A549 (cell line): Measurements from ENCODE around the gene RNF114. TPM values are rescaled to one million over a fixed set of nuclear protein-coding genes. Genes with fewer than 3 reads are reported as not detected.

Source experiments
- ATAC-seq, 2 experiments: fragments of 200-7000 bp in 1 of 2; fragments of >200 bp in 1 of 2; cut with Nextera tagmentation in 1 of 2; cut with Tn5 transposase in 1 of 2; 3 replicates each; pipeline versions ENCODE4 v1.8.0 to v1.9.1; 2018 to 2020; ENCODE audit warnings: mild to moderate bottlenecking in 1 of 2, moderate library complexity in 1 of 2
- CTCF ChIA-PET: fragments of 300-600 bp; sonication (Branson Sonifier 250); formaldehyde crosslinking; extraction: SDS; loops from one replicate; lab custom pipeline; 2021; ENCODE audit warnings: antibody characterized with exemption, inconsistent platforms; lab: Yijun Ruan, JAX
- POLR2A ChIA-PET: fragments of 350-600 bp; formaldehyde crosslinking; extraction: SDS; loops from one replicate; lab custom pipeline; 2021; ENCODE audit warnings: antibody characterized with exemption, inconsistent platforms; lab: Yijun Ruan, JAX
- DNase-seq, 2 experiments: peaks; one replicate each; pipeline versions ENCODE4 v3.0.0 to v3.0.0-alpha.2; 2011 to 2016; ENCODE audit warnings: low read depth in 1 of 2, low spot score in 1 of 2
- FAIRE-seq: peaks from 2 replicates; lab custom pipeline; 2011; peaks lifted over from hg19 to GRCh38; lab: Jason Lieb, UNC
- H3K27ac ChIP-seq, 2 experiments: fragments of >200 bp; sonication (Bioruptor Twin); formaldehyde crosslinking; 3 replicates each; pipeline ENCODE4 v1.5.1; 2016 to 2017
- H3K4me1 ChIP-seq: fragments of >200 bp; sonication (Bioruptor Twin); formaldehyde crosslinking; 3 replicates; pipeline ENCODE4 v1.6.1; 2016
- H3K4me2 ChIP-seq: fragments of >200 bp; sonication (Bioruptor Twin); formaldehyde crosslinking; 3 replicates; pipeline ENCODE4 v1.6.1; 2016
- H3K4me3 ChIP-seq: fragments of >200 bp; sonication (Bioruptor Twin); formaldehyde crosslinking; 3 replicates; pipeline ENCODE4 v1.5.1; 2016
- H3K9me3 ChIP-seq: fragments of >200 bp; sonication (Bioruptor Twin); formaldehyde crosslinking; 3 replicates; pipeline ENCODE4 v1.6.1; 2016
- BCL3 ChIP-seq: fragments of >200 bp; sonication (Bioruptor Twin); formaldehyde crosslinking; IDR thresholded peaks from 3 replicates; pipeline ENCODE4 v1.6.1; 2016
- CEBPB ChIP-seq, 2 experiments: fragments of >200 bp in 1 of 2; sonication (Bioruptor Twin) in 1 of 2; formaldehyde crosslinking in 1 of 2; IDR thresholded peaks; 2 replicates each; pipeline ENCODE4 v1.6.1; 2012 to 2016
- EHF ChIP-seq: fragments of 250-450 bp; sonication (Bioruptor Pico); IDR thresholded peaks from 2 replicates; pipeline ENCODE4 v1.5.0; 2020; ENCODE audit warnings: mild to moderate bottlenecking
- EHMT2 ChIP-seq: fragments of 200-600 bp; sonication (generic); IDR thresholded peaks from 2 replicates; pipeline ENCODE4 v1.6.1; 2016; ENCODE audit warnings: antibody characterized with exemption, low read depth, mild to moderate bottlenecking, moderate library complexity
- MAFK ChIP-seq: fragments of 450-650 bp; IDR thresholded peaks from 2 replicates; pipeline ENCODE4 v1.6.1; 2014; ENCODE audit not compliant: partially characterized antibody
- MAX ChIP-seq: IDR thresholded peaks from 2 replicates; pipeline ENCODE4 v1.6.1; 2012
- MYC ChIP-seq: IDR thresholded peaks from 2 replicates; pipeline ENCODE4 v1.6.1; 2012; ENCODE audit warnings: mild to moderate bottlenecking, inconsistent platforms, low read length, improper control_type of control experiment, borderline replicate concordance
- RAD21 ChIP-seq, 2 experiments: fragments of >200 bp in 1 of 2; sonication (Bioruptor Twin) in 1 of 2; formaldehyde crosslinking in 1 of 2; IDR thresholded peaks in 1 of 2; conservative IDR thresholded peaks in 1 of 2; 2 replicates in 1 of 2; 3 replicates in 1 of 2; pipeline ENCODE4 v1.6.1; 2012 to 2018; ENCODE audit warnings: inconsistent platforms in 1 of 2
- RARB ChIP-seq: fragments of 250-450 bp; sonication (Bioruptor Pico); IDR thresholded peaks from 2 replicates; pipeline ENCODE4 v1.8.0; 2021; ENCODE audit warnings: mild to moderate bottlenecking, moderate library complexity
- RFX5 ChIP-seq: fragments of 450-650 bp; IDR thresholded peaks from 2 replicates; pipeline ENCODE4 v1.7.1; 2014; ENCODE audit warnings: antibody characterized with exemption, mild to moderate bottlenecking, moderate library complexity
- SREBF2 ChIP-seq: fragments of 450-650 bp; IDR thresholded peaks from 2 replicates; pipeline ENCODE4 v1.6.1; 2014; ENCODE audit warnings: mild to moderate bottlenecking, moderate library complexity
- TFCP2L1 ChIP-seq: fragments of 250-450 bp; sonication (Bioruptor Pico); IDR thresholded peaks from 2 replicates; pipeline ENCODE4 v1.5.0; 2021; ENCODE audit warnings: mild to moderate bottlenecking
- ZC3H11A ChIP-seq: fragments of 450-650 bp; IDR thresholded peaks from 2 replicates; pipeline ENCODE4 v1.6.1; 2014; ENCODE audit warnings: antibody characterized with exemption, mild to moderate bottlenecking
- ZSCAN20 ChIP-seq: fragments of 250-450 bp; sonication (Bioruptor Pico); IDR thresholded peaks from 2 replicates; pipeline ENCODE4 v1.8.0; 2022; ENCODE audit warnings: mild to moderate bottlenecking, moderate library complexity
- WGBS: methylation state at CpG from one replicate; pipeline ENCODE4 v1.1.6; 2017; ENCODE audit errors: missing lambda C conversion rate; 5-methylcytosine and 5-hydroxymethylcytosine counted together
- polyA plus RNA-seq, 4 experiments: library from polyadenylated mRNA; depleted of rRNA in 3 of 4; stranded (reverse); fragments of >200 nt; fragmentation: RNase III in 1 of 4; extraction: RNeasy Plus Mini Kit Qiagen cat#74134 plus additional on column Dnase treatment in 1 of 4; gene quantifications; 2 replicates in 3 of 4; 3 replicates in 1 of 4; pipeline ENCODE4 v1.2.3, GENCODE V29; 2011 to 2017
- TF ChIP-seq, protein P1 (sequence below): fragments of 150-350 bp; IDR thresholded peaks from 2 replicates; pipeline ENCODE4 v1.6.1; 2014; ENCODE audit warnings: low read depth, mild to moderate bottlenecking, low read length
- TF ChIP-seq, protein P2 (sequence below): IDR thresholded peaks from 2 replicates; pipeline ENCODE4 v1.6.1; 2012

The RNF114 gene
- polyA plus RNA-seq, 2 of the 4 experiments (the other 2 are of a cell fraction): 43.1 to 44.8 TPM

DNA sequence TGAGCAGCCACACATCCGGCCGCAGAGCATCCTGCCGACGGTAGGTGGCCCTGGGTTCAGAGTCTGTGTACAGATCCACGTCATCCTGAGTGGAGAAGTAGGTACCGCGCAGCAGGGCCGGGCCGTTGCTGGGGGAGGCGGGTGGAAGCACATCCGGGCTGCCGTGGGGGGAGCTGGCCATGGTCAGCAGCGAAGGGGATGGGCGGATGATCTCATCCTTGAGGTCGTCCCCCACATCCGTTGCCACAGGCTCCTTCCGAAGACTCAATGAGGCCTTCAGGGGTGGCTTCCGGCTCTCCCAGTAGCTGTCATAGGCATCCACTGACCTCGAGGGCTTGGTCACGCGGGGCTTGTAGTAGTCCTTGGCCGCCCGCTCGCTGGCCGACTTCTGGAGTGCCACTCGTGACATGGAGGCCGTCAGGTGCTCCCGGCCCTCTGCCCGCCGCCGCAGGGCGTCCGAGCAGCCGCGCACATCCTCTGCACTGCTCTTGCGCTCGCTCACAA lies 30.0 kb upstream of the RNF114 start (continued):
- TF ChIP-seq, protein P1, sequence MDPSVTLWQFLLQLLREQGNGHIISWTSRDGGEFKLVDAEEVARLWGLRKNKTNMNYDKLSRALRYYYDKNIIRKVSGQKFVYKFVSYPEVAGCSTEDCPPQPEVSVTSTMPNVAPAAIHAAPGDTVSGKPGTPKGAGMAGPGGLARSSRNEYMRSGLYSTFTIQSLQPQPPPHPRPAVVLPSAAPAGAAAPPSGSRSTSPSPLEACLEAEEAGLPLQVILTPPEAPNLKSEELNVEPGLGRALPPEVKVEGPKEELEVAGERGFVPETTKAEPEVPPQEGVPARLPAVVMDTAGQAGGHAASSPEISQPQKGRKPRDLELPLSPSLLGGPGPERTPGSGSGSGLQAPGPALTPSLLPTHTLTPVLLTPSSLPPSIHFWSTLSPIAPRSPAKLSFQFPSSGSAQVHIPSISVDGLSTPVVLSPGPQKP: no peak
- TF ChIP-seq, protein P2, sequence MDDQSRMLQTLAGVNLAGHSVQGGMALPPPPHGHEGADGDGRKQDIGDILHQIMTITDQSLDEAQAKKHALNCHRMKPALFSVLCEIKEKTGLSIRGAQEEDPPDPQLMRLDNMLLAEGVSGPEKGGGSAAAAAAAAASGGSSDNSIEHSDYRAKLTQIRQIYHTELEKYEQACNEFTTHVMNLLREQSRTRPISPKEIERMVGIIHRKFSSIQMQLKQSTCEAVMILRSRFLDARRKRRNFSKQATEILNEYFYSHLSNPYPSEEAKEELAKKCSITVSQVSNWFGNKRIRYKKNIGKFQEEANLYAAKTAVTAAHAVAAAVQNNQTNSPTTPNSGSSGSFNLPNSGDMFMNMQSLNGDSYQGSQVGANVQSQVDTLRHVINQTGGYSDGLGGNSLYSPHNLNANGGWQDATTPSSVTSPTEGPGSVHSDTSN: no peak
- no peak for TF ChIP-seq TFCP2L1 (CRISPR knock-in tag)
- no peak for TF ChIP-seq RFX5
- TF ChIP-seq ZC3H11A: no peak
- TF ChIP-seq EHF (CRISPR knock-in tag): no peak

DNA sequence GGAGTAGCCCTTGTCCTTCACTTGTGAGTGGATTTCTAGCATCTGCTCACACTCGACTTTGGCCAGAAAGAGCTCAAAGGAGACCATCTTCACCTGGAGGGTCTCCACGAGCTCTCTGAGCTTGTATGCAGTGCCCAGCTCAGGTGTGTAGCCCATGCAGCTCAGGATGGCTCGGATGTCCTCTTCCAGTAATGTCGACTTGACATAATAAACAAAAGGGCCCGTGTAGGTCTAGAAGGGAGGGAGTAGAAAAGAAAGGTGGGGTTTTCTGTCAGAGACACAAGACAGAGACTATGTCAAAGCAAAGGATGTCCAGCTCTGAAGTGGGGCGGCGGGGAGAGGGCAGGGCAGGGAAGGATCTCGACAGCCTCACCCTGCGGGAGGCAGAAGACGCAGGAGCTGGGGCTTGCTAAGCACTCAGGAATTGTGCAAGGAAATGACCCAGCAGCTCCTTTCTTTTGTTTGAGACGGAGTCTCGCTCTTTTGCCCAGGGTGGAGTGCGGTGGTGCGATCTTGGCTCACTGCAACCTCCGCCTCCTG lies 29.5 kb upstream of the RNF114 start:
- no peak for FAIRE-seq
- TF ChIP-seq RAD21 (conservative IDR thresholded peaks at IDR 0.05 in 1 of 2, IDR thresholded peaks at IDR 0.05 in 1 of 2) (no peak), CEBPB (IDR thresholded peaks at IDR 0.05) (no peak), SREBF2 (no peak), MAFK (peak; percentile 24)
- TF ChIP-seq, protein P2: no peak
- POLR2A ChIA-PET: no interaction called here
- 83% methylated on average over 15 of the region's 15 CpGs for WGBS
- ATAC-seq: no peak
- no peak for DNase-seq
- CTCF ChIA-PET: interaction anchor here (0.7 to 7.3 kb wide), 12 partner anchors 8 to 423 kb away, joined by 3 to 44 read pairs (median 3); partner anchors contain the start of gene SPATA2
- Histone ChIP-seq H3K4me3 (no peak overlapping the region), H3K4me1 (no peaks in the 10 kb centered on the region), H3K27ac (no peak overlapping the region), H3K9me3 (no peaks in the 10 kb centered on the region), H3K4me2 (no peak overlapping the region)

GRCh38 chr20:49907405-49908257 lies 28.6 kb upstream of the RNF114 start:
- FAIRE-seq (no peak), DNase-seq (no peak), ATAC-seq (no peak)
- CTCF ChIA-PET: interaction anchor here (0.7 to 7.3 kb wide), 9 partner anchors 7 to 238 kb away, joined by 3 to 44 read pairs (median 4); partner anchors contain the start of gene SPATA2
- H3K9me3 ChIP-seq: no peaks in the 10 kb centered on the region
- H3K27ac ChIP-seq: no peak overlapping the region
- POLR2A ChIA-PET: no interaction called here
- TF ChIP-seq RARB (CRISPR knock-in tag) (no peak), MYC (no peak), EHF (CRISPR knock-in tag) (no peak), BCL3 (no peak), ZSCAN20 (CRISPR knock-in tag) (no peak), TFCP2L1 (CRISPR knock-in tag) (no peak), EHMT2 (no peak), MAX (no peak)
- H3K4me3 ChIP-seq: no peak overlapping the region
- no peaks in the 10 kb centered on the region for H3K4me1 ChIP-seq
- 88% methylated on average over 19 of the region's 19 CpGs for WGBS
- H3K4me2 ChIP-seq: no peak overlapping the region
